Measurements from ENCODE around the gene RPL32.

Gene RPL32

DNA sequence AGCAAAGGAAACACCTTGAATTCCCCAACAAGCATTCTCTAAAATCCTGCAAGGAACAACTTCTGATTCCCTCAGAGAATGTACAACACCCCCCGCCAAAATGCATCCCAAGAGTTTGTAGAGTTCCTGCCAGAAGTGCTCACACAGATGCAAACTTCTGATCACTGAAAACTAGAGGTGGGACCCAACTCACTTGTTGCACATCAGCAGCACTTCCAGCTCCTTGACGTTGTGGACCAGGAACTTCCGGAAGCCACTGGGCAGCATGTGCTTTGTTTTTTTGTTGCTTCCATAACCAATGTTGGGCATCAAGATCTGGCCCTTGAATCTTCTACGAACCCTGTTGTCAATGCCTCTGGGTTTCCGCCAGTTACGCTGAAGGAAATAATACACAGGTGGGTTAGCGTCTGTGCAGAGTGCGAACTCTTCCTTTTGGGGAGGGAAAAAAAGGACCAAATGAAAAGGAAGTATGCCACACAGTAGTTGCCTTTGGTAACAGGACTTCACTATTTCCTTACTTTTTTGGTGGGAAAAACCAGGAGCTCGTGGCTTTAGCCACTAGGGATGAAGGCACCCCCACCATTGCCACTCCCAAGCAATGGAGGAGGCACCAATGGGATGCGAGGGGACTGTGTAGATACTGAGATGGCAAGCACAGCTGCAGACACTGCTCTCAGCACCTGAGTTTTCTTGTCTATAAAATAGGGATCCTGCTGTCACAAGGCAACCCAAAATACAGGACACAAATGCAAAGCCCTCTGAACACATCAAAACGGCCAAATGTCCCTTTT, 2.0 kb downstream of the RPL32 start:
- H3K36me3 ChIP-seq (ENCODE audit: control insufficient read depth, insufficient read depth, low read length, severe bottlenecking): peaks cover 55% of the 10 kb centered on the region
- H3K27me3 ChIP-seq (replicated peaks; ENCODE audit: control insufficient read depth, insufficient read depth, low read length): no peaks in the 10 kb centered on the region
- no peaks in the 10 kb centered on the region for H3K9me3 ChIP-seq (ENCODE audit: control insufficient read depth, low read length)
- H3K4me3 ChIP-seq (ENCODE audit: low read length): peak overlapping the region; percentile 89
- peaks cover 38% of the 10 kb centered on the region for H3K4me1 ChIP-seq (ENCODE audit: control insufficient read depth, insufficient read depth, low read length)
- DNase-seq (ENCODE audit: low read depth): no peak
- H3K9ac ChIP-seq (ENCODE audit: low read length): peak overlapping the region; percentile 94

GRCh38 chr3:12838179-12838965, 3.0 kb downstream of the RPL32 start:
- H3K27me3 ChIP-seq (replicated peaks; ENCODE audit: control insufficient read depth, insufficient read depth, low read length): no peaks in the 10 kb centered on the region
- peak overlapping the region; percentile 13 for H3K9ac ChIP-seq (ENCODE audit: low read length)
- peak overlapping the region; percentile 89 for H3K4me3 ChIP-seq (ENCODE audit: low read length)
- H3K4me1 ChIP-seq (ENCODE audit: control insufficient read depth, insufficient read depth, low read length): peaks cover 48% of the 10 kb centered on the region
- no peaks in the 10 kb centered on the region for H3K9me3 ChIP-seq (ENCODE audit: control insufficient read depth, low read length)
- DNase-seq (ENCODE audit: low read depth): no peak
- H3K36me3 ChIP-seq (ENCODE audit: control insufficient read depth, insufficient read depth, low read length, severe bottlenecking): peaks cover 65% of the 10 kb centered on the region

- peaks cover 74% of the 10 kb centered on the region for H3K36me3 ChIP-seq (ENCODE audit: control insufficient read depth, insufficient read depth, low read length, severe bottlenecking)
- no peaks in the 10 kb centered on the region for H3K27me3 ChIP-seq (replicated peaks; ENCODE audit: control insufficient read depth, insufficient read depth, low read length)
- DNase-seq (ENCODE audit: low read depth): no peak
- H3K4me3 ChIP-seq (ENCODE audit: low read length): peak overlapping the region; percentile 89
- no peaks in the 10 kb centered on the region for H3K9me3 ChIP-seq (ENCODE audit: control insufficient read depth, low read length)
- peaks cover 53% of the 10 kb centered on the region for H3K4me1 ChIP-seq (ENCODE audit: control insufficient read depth, insufficient read depth, low read length)
- H3K9ac ChIP-seq (ENCODE audit: low read length): peak overlapping the region; percentile 5
Observed at GRCh38 chr3:12837295-12837986, 3.9 kb downstream of the RPL32 start.

DNA sequence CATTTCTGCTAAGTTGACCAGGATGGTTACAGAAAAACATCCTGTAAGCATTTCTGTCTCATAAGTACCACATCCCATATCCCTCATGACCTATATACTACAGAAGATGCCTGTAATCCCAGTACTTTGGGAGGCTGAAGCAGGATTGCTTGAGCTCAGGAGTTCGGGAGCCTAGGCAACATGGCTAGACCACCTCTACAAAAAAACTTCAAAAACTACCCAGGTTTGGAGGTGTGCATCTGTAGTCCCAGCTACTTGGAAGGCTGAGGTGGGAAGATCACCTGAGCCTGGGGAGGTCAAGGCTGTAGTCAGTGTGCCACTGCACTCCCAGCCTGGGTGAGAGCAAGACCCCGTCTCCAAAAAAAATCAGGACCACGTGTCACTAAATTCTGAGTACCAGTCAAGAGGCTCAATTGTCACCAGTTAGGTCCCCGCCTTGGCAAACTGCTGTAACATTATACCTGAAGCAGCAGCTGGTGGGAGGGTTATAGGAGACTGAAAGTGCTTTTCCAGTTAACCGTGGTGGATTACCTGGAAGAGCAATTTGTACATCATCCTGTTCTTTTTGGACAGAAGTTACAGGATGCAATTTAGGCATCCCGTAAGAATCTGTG, 6.2 kb downstream of the RPL32 start:
- no peak overlapping the region for H3K9ac ChIP-seq (ENCODE audit: low read length)

GRCh38 chr3:12833222-12834161, 7.9 kb downstream of the RPL32 start:
- DNase-seq (ENCODE audit: low read depth): no peak

More for the DNA sequence above, 6.2 kb downstream of the RPL32 start:
- peaks cover 53% of the 10 kb centered on the region for H3K4me1 ChIP-seq (ENCODE audit: control insufficient read depth, insufficient read depth, low read length)
- no peaks in the 10 kb centered on the region for H3K27me3 ChIP-seq (replicated peaks; ENCODE audit: control insufficient read depth, insufficient read depth, low read length)
- no peaks in the 10 kb centered on the region for H3K9me3 ChIP-seq (ENCODE audit: control insufficient read depth, low read length)
- no peak overlapping the region for H3K4me3 ChIP-seq (ENCODE audit: low read length)
- no peak for DNase-seq (ENCODE audit: low read depth)
- H3K36me3 ChIP-seq (ENCODE audit: control insufficient read depth, insufficient read depth, low read length, severe bottlenecking): peaks cover 88% of the 10 kb centered on the region

DNA sequence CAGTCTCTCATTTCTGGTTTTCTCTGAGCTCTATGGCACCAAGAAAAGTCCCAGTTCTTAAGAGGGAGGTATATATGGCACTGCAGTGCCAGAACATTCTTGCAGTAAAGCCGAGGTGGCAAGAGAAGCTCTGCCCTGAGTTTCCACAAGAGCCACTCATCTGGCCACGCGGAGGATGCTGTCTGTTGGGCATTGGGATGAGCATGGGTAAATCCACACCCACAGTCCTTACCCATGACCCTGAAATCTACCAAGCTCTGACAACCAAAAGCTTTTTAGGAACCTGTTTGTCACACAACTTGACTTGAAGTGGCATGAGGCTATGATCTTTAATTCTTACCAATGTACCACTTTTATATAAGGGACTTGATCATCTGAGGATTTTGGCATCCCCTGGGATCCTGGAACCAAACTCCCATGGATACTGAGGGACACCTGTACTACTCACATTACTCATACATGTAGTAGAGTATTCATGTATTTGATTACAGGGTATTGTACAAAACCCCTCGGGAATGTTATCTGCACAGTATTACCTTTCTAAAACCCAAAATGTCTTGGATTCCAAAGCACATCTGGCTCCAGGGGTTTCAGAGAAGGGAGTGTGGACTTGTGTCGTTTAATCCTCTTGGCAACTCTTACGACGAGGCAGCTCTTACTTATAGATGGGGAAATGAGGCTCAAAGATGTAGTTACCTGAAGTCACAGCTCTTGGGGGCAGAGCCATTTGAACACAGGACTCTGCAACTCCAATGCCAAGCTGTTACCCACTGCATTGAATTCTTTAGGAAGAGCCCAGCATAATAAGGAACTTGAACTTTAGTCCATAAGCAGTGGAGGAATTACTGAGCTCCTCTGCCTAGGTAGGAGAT, 8.8 kb downstream of the RPL32 start:
- no peaks in the 10 kb centered on the region for H3K27me3 ChIP-seq (replicated peaks; ENCODE audit: control insufficient read depth, insufficient read depth, low read length)
- peaks cover 65% of the 10 kb centered on the region for H3K36me3 ChIP-seq (ENCODE audit: control insufficient read depth, insufficient read depth, low read length, severe bottlenecking)
- DNase-seq (ENCODE audit: low read depth): no peak
- no peak overlapping the region for H3K9ac ChIP-seq (ENCODE audit: low read length)
- H3K9me3 ChIP-seq (ENCODE audit: control insufficient read depth, low read length): no peaks in the 10 kb centered on the region
- peaks cover 30% of the 10 kb centered on the region for H3K4me1 ChIP-seq (ENCODE audit: control insufficient read depth, insufficient read depth, low read length)
- H3K4me3 ChIP-seq (ENCODE audit: low read length): no peak overlapping the region

More at GRCh38 chr3:12833222-12834161, 7.9 kb downstream of the RPL32 start:
- Histone ChIP-seq H3K9me3 (ENCODE audit: control insufficient read depth, low read length) (no peaks in the 10 kb centered on the region), H3K4me1 (ENCODE audit: control insufficient read depth, insufficient read depth, low read length) (peaks cover 39% of the 10 kb centered on the region), H3K9ac (ENCODE audit: low read length) (peak overlapping the region; percentile 45), H3K27me3 (replicated peaks; ENCODE audit: control insufficient read depth, insufficient read depth, low read length) (no peaks in the 10 kb centered on the region), H3K36me3 (ENCODE audit: control insufficient read depth, insufficient read depth, low read length, severe bottlenecking) (peaks cover 74% of the 10 kb centered on the region), H3K4me3 (ENCODE audit: low read length) (no peak overlapping the region)

- Histone ChIP-seq H3K9me3 (ENCODE audit: control insufficient read depth, low read length) (no peaks in the 10 kb centered on the region), H3K4me1 (ENCODE audit: control insufficient read depth, insufficient read depth, low read length) (peaks cover 24% of the 10 kb centered on the region), H3K9ac (ENCODE audit: low read length) (no peak overlapping the region), H3K4me3 (ENCODE audit: low read length) (no peak overlapping the region), H3K27me3 (replicated peaks; ENCODE audit: control insufficient read depth, insufficient read depth, low read length) (no peaks in the 10 kb centered on the region), H3K36me3 (ENCODE audit: control insufficient read depth, insufficient read depth, low read length, severe bottlenecking) (peaks cover 53% of the 10 kb centered on the region)
- DNase-seq (ENCODE audit: low read depth): no peak
Observed at GRCh38 chr3:12831301-12831866, 10.0 kb downstream of the RPL32 start.

DNA sequence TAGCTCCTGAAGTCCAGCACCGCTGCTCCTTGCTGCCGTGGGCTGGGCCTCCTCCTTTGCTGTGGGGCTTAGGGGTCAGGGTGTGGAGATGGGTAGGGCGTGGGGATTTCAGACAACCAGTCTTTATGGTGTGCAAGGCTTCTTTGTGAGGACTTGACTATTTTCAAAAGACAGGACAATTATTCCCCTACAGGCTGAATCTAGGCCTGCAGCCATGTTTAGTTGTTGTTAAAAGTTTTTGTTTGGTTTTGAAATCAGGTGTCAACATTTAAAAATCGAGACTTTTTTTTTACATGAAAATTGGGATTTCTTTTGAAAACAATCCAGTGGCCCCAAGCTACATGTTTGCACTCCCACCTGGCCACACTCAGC, 10.6 kb downstream of the RPL32 start:
- H3K4me3 ChIP-seq (ENCODE audit: low read length): no peak overlapping the region
- H3K9ac ChIP-seq (ENCODE audit: low read length): no peak overlapping the region
- peaks cover 23% of the 10 kb centered on the region for H3K4me1 ChIP-seq (ENCODE audit: control insufficient read depth, insufficient read depth, low read length)
- peaks cover 47% of the 10 kb centered on the region for H3K36me3 ChIP-seq (ENCODE audit: control insufficient read depth, insufficient read depth, low read length, severe bottlenecking)
- H3K9me3 ChIP-seq (ENCODE audit: control insufficient read depth, low read length): no peaks in the 10 kb centered on the region
- H3K27me3 ChIP-seq (replicated peaks; ENCODE audit: control insufficient read depth, insufficient read depth, low read length): no peaks in the 10 kb centered on the region
- no peak for DNase-seq (ENCODE audit: low read depth)

DNA sequence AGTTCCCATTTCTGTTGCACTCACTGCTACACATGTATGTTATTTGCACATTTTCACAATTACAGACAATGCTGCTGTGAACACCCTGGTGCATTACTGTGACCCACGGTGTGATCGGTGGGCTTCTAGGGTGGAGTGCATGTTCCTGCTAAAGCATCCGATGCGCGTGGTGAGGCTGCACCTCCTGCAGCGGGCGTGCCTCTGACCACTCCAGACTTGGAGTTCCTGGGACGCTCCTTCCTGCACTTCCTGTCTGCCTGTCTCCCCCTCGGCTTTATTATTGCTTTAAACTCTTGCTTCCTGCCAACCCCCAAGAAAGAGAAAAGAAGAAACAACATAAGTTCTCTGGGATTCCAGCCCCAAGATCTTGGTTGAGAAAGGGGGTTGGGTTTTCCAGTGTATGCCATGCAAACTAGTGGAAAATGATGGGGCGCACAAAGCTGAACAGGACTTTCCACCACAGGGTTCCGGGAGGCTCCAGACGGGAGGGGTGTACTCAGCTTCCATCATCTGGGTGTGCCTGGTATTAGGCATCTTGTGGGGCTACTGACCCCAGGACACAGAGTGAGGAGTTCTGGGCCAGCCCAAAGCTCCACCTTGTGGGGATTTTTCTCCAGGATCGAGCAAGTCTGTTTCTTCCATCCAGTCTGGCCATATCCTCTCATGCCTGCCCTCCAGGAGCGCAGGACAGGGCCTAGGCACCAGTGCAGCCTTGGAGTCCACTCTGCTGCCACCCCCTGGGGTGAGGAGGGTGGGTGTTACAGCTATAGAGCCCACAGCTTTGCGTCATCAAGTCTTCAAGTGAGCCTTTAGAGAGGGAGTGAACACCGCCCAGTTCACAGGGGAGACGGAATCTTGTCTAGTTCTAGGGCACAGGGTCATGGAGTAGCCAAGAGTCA, 11.2 kb downstream of the RPL32 start:
- peaks cover 41% of the 10 kb centered on the region for H3K36me3 ChIP-seq (ENCODE audit: control insufficient read depth, insufficient read depth, low read length, severe bottlenecking)
- H3K9me3 ChIP-seq (ENCODE audit: control insufficient read depth, low read length): no peaks in the 10 kb centered on the region
- DNase-seq (ENCODE audit: low read depth): no peak
- peaks cover 21% of the 10 kb centered on the region for H3K4me1 ChIP-seq (ENCODE audit: control insufficient read depth, insufficient read depth, low read length)
- no peak overlapping the region for H3K9ac ChIP-seq (ENCODE audit: low read length)
- H3K4me3 ChIP-seq (ENCODE audit: low read length): no peak overlapping the region
- no peaks in the 10 kb centered on the region for H3K27me3 ChIP-seq (replicated peaks; ENCODE audit: control insufficient read depth, insufficient read depth, low read length)
